H9 (cell line): ENCODE data around the gene RGS9. TPM values are rescaled to one million over a fixed set of nuclear protein-coding genes. Genes with fewer than 3 reads are reported as not detected.

Source experiments
- DNase-seq: peaks from one replicate; pipeline ENCODE4 v3.0.0-alpha.2; 2017
- H2AFZ ChIP-seq: one replicate; pipeline ENCODE4 v1.6.1; 2013; ENCODE audit warnings: mild to moderate bottlenecking, low read length, control low read depth, moderate library complexity
- H2AK5ac ChIP-seq: 2 replicates; pipeline ENCODE4 v1.6.1; 2013; ENCODE audit warnings: low read length, control low read depth, mixed read lengths; ENCODE audit not compliant: insufficient read length
- H2BK120ac ChIP-seq: one replicate; pipeline ENCODE4 v1.6.1; 2013; ENCODE audit warnings: low read depth, mild to moderate bottlenecking, low read length, control low read depth, inconsistent platforms; ENCODE audit not compliant: poor library complexity, severe bottlenecking
- H2BK12ac ChIP-seq: 2 replicates; pipeline ENCODE4 v1.6.1; 2013; ENCODE audit warnings: low read length, control low read depth, mixed read lengths, low read depth; ENCODE audit not compliant: insufficient read length
- H2BK15ac ChIP-seq: 2 replicates; pipeline ENCODE4 v1.6.1; 2013; ENCODE audit warnings: low read depth, low read length, control low read depth
- H2BK20ac ChIP-seq: one replicate; pipeline ENCODE4 v1.6.1; 2013; ENCODE audit warnings: low read depth, mild to moderate bottlenecking, low read length, control low read depth, inconsistent platforms; ENCODE audit not compliant: poor library complexity, severe bottlenecking
- H2BK5ac ChIP-seq: 2 replicates; pipeline ENCODE4 v1.6.1; 2013; ENCODE audit warnings: low read length, control low read depth, mixed read lengths; ENCODE audit not compliant: insufficient read length
- H3K14ac ChIP-seq: 2 replicates; pipeline ENCODE4 v1.6.1; 2013; ENCODE audit warnings: low read length, control low read depth; ENCODE audit not compliant: insufficient read depth
- H3K18ac ChIP-seq: 2 replicates; pipeline ENCODE4 v1.6.1; 2013; ENCODE audit warnings: low read depth, mild to moderate bottlenecking, mixed read lengths, low read length, control low read depth; ENCODE audit not compliant: insufficient read length
- H3K23ac ChIP-seq: 2 replicates; pipeline ENCODE4 v1.6.1; 2013; ENCODE audit warnings: low read length, control low read depth, mixed read lengths, low read depth; ENCODE audit not compliant: insufficient read length
- H3K23me2 ChIP-seq: 2 replicates; pipeline ENCODE4 v1.6.1; 2013; ENCODE audit warnings: low read depth, mild to moderate bottlenecking, mixed read lengths, low read length, control low read depth; ENCODE audit not compliant: insufficient read length, poor library complexity, severe bottlenecking
- H3K27ac ChIP-seq: 2 replicates; pipeline ENCODE4 v1.5.1; 2013; ENCODE audit warnings: low read length, control low read depth, mixed read lengths, low read depth; ENCODE audit not compliant: insufficient read length
- H3K27me3 ChIP-seq: 2 replicates; pipeline ENCODE4 v1.6.1; 2013; ENCODE audit warnings: low read length, control low read depth, inconsistent platforms; ENCODE audit not compliant: insufficient read depth
- H3K4ac ChIP-seq: 2 replicates; pipeline ENCODE4 v1.6.1; 2013; ENCODE audit warnings: low read depth, mild to moderate bottlenecking, control low read depth, inconsistent platforms, low read length, moderate library complexity
- H3K4me1 ChIP-seq: 2 replicates; pipeline ENCODE4 v1.6.1; 2013; ENCODE audit warnings: low read length, control low read depth, inconsistent platforms; ENCODE audit not compliant: insufficient read depth
- H3K4me2 ChIP-seq: 2 replicates; pipeline ENCODE4 v1.6.1; 2013; ENCODE audit warnings: low read length, control low read depth, mixed read lengths; ENCODE audit not compliant: insufficient read length, insufficient read depth
- H3K56ac ChIP-seq: 2 replicates; pipeline ENCODE4 v1.6.1; 2013; ENCODE audit warnings: low read depth, mild to moderate bottlenecking, mixed read lengths, low read length, control low read depth; ENCODE audit not compliant: insufficient read length
- H3K79me1 ChIP-seq: 2 replicates; pipeline ENCODE4 v1.6.1; 2013; ENCODE audit warnings: low read depth, mild to moderate bottlenecking, moderate library complexity, low read length, control low read depth, inconsistent platforms; ENCODE audit not compliant: insufficient read depth, poor library complexity, severe bottlenecking
- H3K79me2 ChIP-seq: 2 replicates; pipeline ENCODE4 v1.6.1; 2013; ENCODE audit warnings: low read length, control low read depth, inconsistent platforms; ENCODE audit not compliant: insufficient read depth
- H3K9ac ChIP-seq: 2 replicates; pipeline ENCODE4 v1.6.1; 2013; ENCODE audit warnings: low read length, control low read depth, mixed read lengths; ENCODE audit not compliant: insufficient read length; ENCODE audit errors: extremely low read depth
- H3K9me3 ChIP-seq: one replicate; pipeline ENCODE4 v1.6.1; 2013; ENCODE audit warnings: low read depth, low read length, inconsistent platforms; ENCODE audit not compliant: control insufficient read depth
- H3T11ph ChIP-seq: one replicate; pipeline ENCODE4 v1.6.1; 2013; ENCODE audit warnings: mild to moderate bottlenecking, low read length, control low read depth, inconsistent platforms
- H4K20me1 ChIP-seq: one replicate; pipeline ENCODE4 v1.6.1; 2013; ENCODE audit not compliant: control insufficient read depth, insufficient read length, insufficient read depth
- H4K5ac ChIP-seq: 2 replicates; pipeline ENCODE4 v1.6.1; 2013; ENCODE audit warnings: low read depth, mild to moderate bottlenecking, mixed read lengths, low read length, control low read depth; ENCODE audit not compliant: insufficient read length
- H4K8ac ChIP-seq: replicated peaks from 2 replicates; pipeline ENCODE4 v1.6.1; 2013; ENCODE audit warnings: low read length, control low read depth, mixed read lengths, low read depth; ENCODE audit not compliant: insufficient read length
- H4K91ac ChIP-seq: 2 replicates; pipeline ENCODE4 v1.6.1; 2013; ENCODE audit warnings: low read depth, mild to moderate bottlenecking, moderate library complexity, mixed read lengths, low read length, control low read depth; ENCODE audit not compliant: insufficient read length
- H3K27ac Mint-ChIP-seq, 3 experiments: 2 replicates in 2 of 3; 3 replicates in 1 of 3; pipeline ENCODE4 v1.8.0; 2020 to 2021; ENCODE audit warnings: mixed read lengths in 3 of 3, mild to moderate bottlenecking in 1 of 3, moderate library complexity in 1 of 3
- H3K27me3 Mint-ChIP-seq: 2 replicates; pipeline ENCODE4 v1.8.0; 2021; ENCODE audit warnings: low read depth, mild to moderate bottlenecking, moderate library complexity, mixed read lengths
- H3K36me3 Mint-ChIP-seq, 3 experiments: 2 replicates in 2 of 3; 3 replicates in 1 of 3; pipeline ENCODE4 v1.8.0; 2020 to 2021; ENCODE audit warnings: low read depth in 3 of 3, mixed read lengths in 3 of 3; ENCODE audit not compliant: insufficient read depth in 1 of 3
- H3K4me1 Mint-ChIP-seq, 2 experiments: 2 replicates each; pipeline ENCODE4 v1.8.0; 2020; ENCODE audit warnings: mixed read lengths in 2 of 2
- H3K4me3 Mint-ChIP-seq, 2 experiments: 2 replicates in 1 of 2; 3 replicates in 1 of 2; pipeline ENCODE4 v1.8.0; 2020 to 2021; ENCODE audit warnings: mild to moderate bottlenecking in 2 of 2, mixed read lengths in 2 of 2, moderate library complexity in 1 of 2
- H3K9me3 Mint-ChIP-seq, 2 experiments: 2 replicates in 1 of 2; 3 replicates in 1 of 2; pipeline ENCODE4 v1.8.0; 2020; ENCODE audit warnings: mild to moderate bottlenecking in 2 of 2, mixed read lengths in 2 of 2, moderate library complexity in 1 of 2
- CTCF ChIP-seq: fragments of 200-600 bp; sonication (generic); conservative IDR thresholded peaks from 3 replicates; pipeline ENCODE4 v1.8.0; 2021; ENCODE audit warnings: antibody characterized with exemption, mild to moderate bottlenecking
- whole genome bisulfite sequencing: extraction: QIAGEN DNeasy Blood & Tissue Kit; methylation state at CpG from one replicate; pipeline ENCODE4 v1.1.7; 2013; ENCODE audit warnings: missing lambda C conversion rate, low lambda C conversion rate, mixed read lengths; ENCODE audit not compliant: insufficient read length; ENCODE audit errors: extremely low coverage; 5-methylcytosine and 5-hydroxymethylcytosine counted together
- total RNA-seq: library from RNA; stranded (reverse); gene quantifications from 2 replicates; pipeline ENCODE4 v1.2.1, GENCODE V29; 2021

Gene RGS9
- total RNA-seq, 1 experiment from 2014 or later: 12.0 TPM

GRCh38 chr17:65131946-65132345 lies 5.2 kb upstream of the RGS9 start:
- Mint-ChIP-seq H3K9me3 (no peaks in the 10 kb centered on the region), H3K4me1 (peaks cover 4 to 5% of the 10 kb centered on the region in 2 experiments; a peak in 3 of 4 replicates)

More at GRCh38 chr17:65131946-65132345, 5.2 kb upstream of the RGS9 start:
- Histone ChIP-seq H2BK15ac (no peak overlapping the region), H3K4me2 (no peak overlapping the region), H3K4me1 (no peaks in the 10 kb centered on the region), H4K20me1 (no peaks in the 10 kb centered on the region), H3K9ac (no peak overlapping the region), H2BK20ac (no peak overlapping the region), H3K27ac (no peak overlapping the region), H2BK5ac (no peak overlapping the region), H3K23me2 (no peaks in the 10 kb centered on the region), H3K9me3 (no peaks in the 10 kb centered on the region), H2AFZ (no peak overlapping the region), H3K23ac (no peak overlapping the region), H3K79me1 (no peaks in the 10 kb centered on the region), H4K5ac (no peak overlapping the region), H3T11ph (no peak overlapping the region), H2BK120ac (no peak overlapping the region), H4K8ac (no peak overlapping the region), H2AK5ac (no peak overlapping the region), H3K27me3 (no peaks in the 10 kb centered on the region), H3K18ac (no peak overlapping the region), H3K14ac (no peak overlapping the region), H3K4ac (no peak overlapping the region), H4K91ac (no peak overlapping the region), H2BK12ac (no peak overlapping the region), H3K79me2 (no peaks in the 10 kb centered on the region), H3K56ac (no peak overlapping the region)
- WGBS: no CpG with 5 or more reads among the region's 5 CpGs
- TF ChIP-seq CTCF: no peak
- H3K4me3 Mint-ChIP-seq: no peak overlapping the region
- peaks cover 31% of the 10 kb centered on the region for H3K27me3 Mint-ChIP-seq
- no peak overlapping the region for H3K27ac Mint-ChIP-seq
- no peak for DNase-seq
- no peaks in the 10 kb centered on the region for H3K36me3 Mint-ChIP-seq
